ENCODE results near the gene RUNX2. TPM values are rescaled to one million over a fixed set of nuclear protein-coding genes. Genes with fewer than 3 reads are reported as not detected.
"Not testable (repeated sequence)": the region's sequence is repeated elsewhere in the genome, so short reads cannot be mapped to it uniquely, and the experiment has no call there.

RUNX2 gene
- total RNA-seq, 1 donor from 2014 or later = 0.09 TPM

DNA sequence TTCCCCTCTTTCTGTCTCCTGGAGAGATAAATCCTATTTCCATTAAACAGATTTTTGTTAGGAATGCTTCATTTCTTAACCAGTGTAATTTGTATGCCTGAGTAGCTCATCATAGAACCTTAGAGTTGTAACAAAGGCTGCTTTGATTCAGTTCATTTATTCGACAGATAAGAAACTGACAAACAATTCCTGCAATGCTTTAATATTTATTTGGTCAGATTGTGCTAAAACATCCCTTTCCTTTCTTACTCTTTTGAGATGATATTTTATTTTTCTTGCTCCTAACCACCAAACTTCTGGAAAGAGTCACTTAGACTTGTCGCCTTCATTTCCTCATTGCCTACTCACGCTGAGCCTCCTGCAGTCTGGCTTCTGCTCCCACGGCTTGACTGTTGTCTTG, 138.6 kb downstream of the RUNX2 start:
- Histone ChIP-seq H3K4me2 (no peak overlapping the region), H3K27me3 (no peaks in the 10 kb centered on the region), H2AFZ (replicated peaks) (no peak overlapping the region), H3K9me3 (ENCODE audit: low read depth) (no peaks in the 10 kb centered on the region), H4K20me1 (ENCODE audit: low read depth) (no peaks in the 10 kb centered on the region), H3K36me3 (no peaks in the 10 kb centered on the region), H3F3A (ENCODE audit: low read depth) (no peaks in the 10 kb centered on the region), H3K4me3 (no peak overlapping the region), H3K27ac (no peak overlapping the region), H3K79me2 (ENCODE audit: low read depth) (no peaks in the 10 kb centered on the region), H3K4me1 (no peaks in the 10 kb centered on the region), H3K9ac (no peak overlapping the region)
- Mint-ChIP-seq H3K4me3 (no peak overlapping the region), H3K27ac (no peak overlapping the region), H3K27me3 (ENCODE audit: insufficient read depth, low read depth) (peaks cover 2% of the 10 kb centered on the region), H3K4me1 (peaks cover 5% of the 10 kb centered on the region), H3K36me3 (no peaks in the 10 kb centered on the region), H3K9me3 (no peaks in the 10 kb centered on the region)
- DNase-seq (ENCODE audit: low spot score) = no peak
- no peak for TF ChIP-seq EZH2phosphoT487 (IDR thresholded peaks at IDR 0.05)
- no peak for TF ChIP-seq EZH2 (IDR thresholded peaks at IDR 0.05)
- TF ChIP-seq CTCF (IDR thresholded peaks at IDR 0.05) = no peak

GRCh38 chr6:45467417-45467816, 139.3 kb downstream of the RUNX2 start:
- H3K9ac ChIP-seq; H3K4me1 ChIP-seq; H3F3A ChIP-seq (ENCODE audit: low read depth); H3K79me2 ChIP-seq (ENCODE audit: low read depth); H3K9me3 ChIP-seq (ENCODE audit: low read depth); H3K27ac ChIP-seq; H2AFZ ChIP-seq (replicated peaks); H3K27me3 Mint-ChIP-seq (ENCODE audit: insufficient read depth, low read depth); H4K20me1 ChIP-seq (ENCODE audit: low read depth); H3K4me3 ChIP-seq; H3K4me3 Mint-ChIP-seq; H3K4me1 Mint-ChIP-seq; H3K9me3 Mint-ChIP-seq; H3K27me3 ChIP-seq; H3K4me2 ChIP-seq; H3K36me3 Mint-ChIP-seq; DNase-seq (ENCODE audit: low spot score); H3K36me3 ChIP-seq; H3K27ac Mint-ChIP-seq: not testable (repeated sequence)

GRCh38 chr6:45467853-45468252, 139.7 kb downstream of the RUNX2 start:
- Histone ChIP-seq H3F3A (ENCODE audit: low read depth) (no peaks in the 10 kb centered on the region), H3K36me3 (no peaks in the 10 kb centered on the region), H3K27ac (no peak overlapping the region), H3K4me3 (no peak overlapping the region), H3K9ac (no peak overlapping the region), H3K9me3 (ENCODE audit: low read depth) (no peaks in the 10 kb centered on the region), H3K27me3 (no peaks in the 10 kb centered on the region), H2AFZ (replicated peaks) (no peak overlapping the region), H3K4me1 (no peaks in the 10 kb centered on the region), H3K79me2 (ENCODE audit: low read depth) (no peaks in the 10 kb centered on the region), H3K4me2 (no peak overlapping the region), H4K20me1 (ENCODE audit: low read depth) (no peaks in the 10 kb centered on the region)
- TF ChIP-seq EZH2 (IDR thresholded peaks at IDR 0.05) = no peak
- no peak for TF ChIP-seq EZH2phosphoT487 (IDR thresholded peaks at IDR 0.05)
- TF ChIP-seq CTCF (IDR thresholded peaks at IDR 0.05) = no peak
- Mint-ChIP-seq H3K9me3 (no peaks in the 10 kb centered on the region), H3K4me1 (peaks cover 5% of the 10 kb centered on the region), H3K36me3 (no peaks in the 10 kb centered on the region), H3K4me3 (no peak overlapping the region), H3K27me3 (ENCODE audit: insufficient read depth, low read depth) (peaks cover 2% of the 10 kb centered on the region), H3K27ac (no peak overlapping the region)
- DNase-seq (ENCODE audit: low spot score) = no peak

DNA sequence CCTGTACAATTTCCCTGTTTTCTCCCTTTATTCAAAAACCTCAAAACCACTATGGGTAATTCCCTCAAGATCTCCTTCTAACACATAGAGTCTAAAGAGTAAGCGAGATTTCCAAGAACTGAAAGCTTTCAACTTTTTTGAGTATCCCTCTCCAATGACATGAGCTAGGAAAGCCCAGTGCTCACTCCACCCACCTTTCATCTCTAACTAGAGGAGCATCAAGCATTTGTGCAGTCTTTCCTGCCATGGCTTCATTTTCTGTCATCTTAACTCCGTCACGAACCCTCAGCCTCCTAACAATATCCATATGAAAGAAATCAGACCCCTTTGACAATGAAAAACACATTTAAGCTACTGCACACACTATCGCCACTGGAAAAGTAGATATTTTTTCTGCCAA, 141.5 kb downstream of the RUNX2 start:
- Mint-ChIP-seq H3K9me3 (no peaks in the 10 kb centered on the region), H3K27me3 (ENCODE audit: insufficient read depth, low read depth) (peaks cover 4% of the 10 kb centered on the region), H3K27ac (no peak overlapping the region), H3K36me3 (no peaks in the 10 kb centered on the region), H3K4me3 (no peak overlapping the region), H3K4me1 (peaks cover 5% of the 10 kb centered on the region)
- no peak for TF ChIP-seq EZH2phosphoT487 (IDR thresholded peaks at IDR 0.05)
- TF ChIP-seq CTCF (IDR thresholded peaks at IDR 0.05) = no peak
- no peak for TF ChIP-seq EZH2 (IDR thresholded peaks at IDR 0.05)
- H2AFZ ChIP-seq (replicated peaks) = no peak overlapping the region
- no peak overlapping the region for H3K9ac ChIP-seq
- no peaks in the 10 kb centered on the region for H3K27me3 ChIP-seq
- no peak for DNase-seq (ENCODE audit: low spot score)
- no peaks in the 10 kb centered on the region for H3K79me2 ChIP-seq (ENCODE audit: low read depth)
- H3K27ac ChIP-seq = no peak overlapping the region
- H4K20me1 ChIP-seq (ENCODE audit: low read depth) = no peaks in the 10 kb centered on the region
- no peaks in the 10 kb centered on the region for H3K9me3 ChIP-seq (ENCODE audit: low read depth)
- no peaks in the 10 kb centered on the region for H3K4me1 ChIP-seq
- H3K36me3 ChIP-seq = no peaks in the 10 kb centered on the region
- no peak overlapping the region for H3K4me2 ChIP-seq
- no peaks in the 10 kb centered on the region for H3F3A ChIP-seq (ENCODE audit: low read depth)
- no peak overlapping the region for H3K4me3 ChIP-seq
